H1 (cell line): ENCODE data around the gene CTNND2. TPM values are rescaled to one million over a fixed set of nuclear protein-coding genes. Genes with fewer than 3 reads are reported as not detected.
A peak's percentile ranks its signal among the peaks of the same experiment; 100 is the strongest.

Source experiments
- CTCF ChIA-PET: fragments of 300-600 bp; sonication (Branson Sonifier 250); formaldehyde crosslinking; loops from one replicate; lab custom pipeline; 2021; ENCODE audit not compliant: partially characterized antibody; lab: Charles Lee
- POLR2A ChIA-PET: fragments of 300-600 bp; sonication (Branson Sonifier 250); formaldehyde crosslinking; loops from one replicate; lab custom pipeline; 2021; ENCODE audit warnings: inconsistent platforms; ENCODE audit not compliant: partially characterized antibody; lab: Charles Lee
- DNase-seq, 2 experiments: peaks; one replicate each; pipeline versions ENCODE4 v3.0.0 to v3.0.0-alpha.2; 2010 to 2022; ENCODE audit warnings: low spot score in 2 of 2, low read depth in 1 of 2, mixed read lengths in 1 of 2
- FAIRE-seq: peaks from 2 replicates; lab custom pipeline; 2011; peaks lifted over from hg19 to GRCh38; lab: Jason Lieb, UNC
- H2AFZ ChIP-seq: 2 replicates; pipeline ENCODE4 v1.8.1; 2012; ENCODE audit warnings: low read length, inconsistent platforms
- H2AK5ac ChIP-seq: 2 replicates; pipeline ENCODE4 v1.6.1; 2013; ENCODE audit warnings: low read depth, low read length
- H2BK120ac ChIP-seq: replicated peaks from 2 replicates; pipeline ENCODE3; 2013; ENCODE audit warnings: low read depth, low read length, inconsistent platforms
- H2BK12ac ChIP-seq: 2 replicates; pipeline ENCODE4 v1.6.1; 2013; ENCODE audit warnings: low read depth, low read length
- H2BK15ac ChIP-seq: 2 replicates; pipeline ENCODE4 v1.6.1; 2013; ENCODE audit warnings: low read length
- H2BK20ac ChIP-seq: 2 replicates; pipeline ENCODE4 v1.6.1; 2013; ENCODE audit warnings: low read length
- H2BK5ac ChIP-seq: 2 replicates; pipeline ENCODE4 v1.6.1; 2013; ENCODE audit warnings: low read depth, low read length
- H3K14ac ChIP-seq: 2 replicates; pipeline ENCODE4 v1.6.1; 2013; ENCODE audit warnings: inconsistent platforms; ENCODE audit not compliant: insufficient read length
- H3K18ac ChIP-seq: 2 replicates; pipeline ENCODE4 v1.6.1; 2013; ENCODE audit warnings: low read length; ENCODE audit errors: extremely low read depth
- H3K23ac ChIP-seq: 2 replicates; pipeline ENCODE4 v1.6.1; 2013; ENCODE audit warnings: inconsistent platforms; ENCODE audit not compliant: insufficient read length
- H3K23me2 ChIP-seq: 2 replicates; pipeline ENCODE4 v1.6.1; 2013; ENCODE audit warnings: low read depth, low read length
- H3K27ac ChIP-seq: 2 replicates; pipeline ENCODE4 v1.6.1; 2011; ENCODE audit warnings: low read depth, low read length, inconsistent platforms
- H3K27me3 ChIP-seq, 4 experiments: replicated peaks in 1 of 4; 1 replicate in 1 of 4; 2 replicates in 3 of 4; pipeline versions ENCODE4 v1.6.1 to v1.8.1; 2011 to 2013; ENCODE audit warnings: low read length in 3 of 4, mild to moderate bottlenecking in 3 of 4, inconsistent platforms in 2 of 4, mixed read lengths in 2 of 4, moderate library complexity in 1 of 4; ENCODE audit not compliant: control insufficient read depth in 3 of 4, insufficient read depth in 3 of 4; ENCODE audit errors: extremely low read depth in 1 of 4
- H3K36me3 ChIP-seq, 4 experiments: 2 replicates each; pipeline versions ENCODE4 v1.6.1 to v1.8.1; 2011 to 2013; ENCODE audit warnings: mild to moderate bottlenecking in 4 of 4, low read length in 3 of 4, moderate library complexity in 2 of 4, control low read depth in 1 of 4, inconsistent platforms in 1 of 4; ENCODE audit not compliant: insufficient read depth in 4 of 4, control insufficient read depth in 2 of 4
- H3K4ac ChIP-seq: replicated peaks from 2 replicates; pipeline ENCODE3; 2013; ENCODE audit warnings: low read length, low read depth, mixed read lengths, inconsistent platforms; ENCODE audit not compliant: insufficient read length
- H3K4me1 ChIP-seq, 4 experiments: replicated peaks in 1 of 4; 1 replicate in 1 of 4; 2 replicates in 3 of 4; pipeline versions ENCODE4 v1.6.1 to v1.8.1; 2011 to 2013; ENCODE audit warnings: low read length in 3 of 4, inconsistent platforms in 2 of 4, mixed read lengths in 1 of 4; ENCODE audit not compliant: insufficient read depth in 4 of 4, control insufficient read depth in 3 of 4
- H3K4me2 ChIP-seq, 2 experiments: 2 replicates each; pipeline versions ENCODE4 v1.6.1 to v1.8.1; 2011 to 2013; ENCODE audit warnings: low read depth in 2 of 2, low read length in 2 of 2, control low read depth in 1 of 2, inconsistent platforms in 1 of 2, mild to moderate bottlenecking in 1 of 2; ENCODE audit not compliant: insufficient read depth in 1 of 2
- H3K4me3 ChIP-seq, 4 experiments: fragments of 200-600, 300-600 bp in 1 of 4; sonication (generic), shearing (Covaris generic), sonication (Bioruptor Twin) in 1 of 4; 2 replicates each; pipeline versions ENCODE4 v1.5.1 to v1.8.1; 2011 to 2016; ENCODE audit warnings: low read length in 4 of 4, low read depth in 3 of 4, control low read depth in 2 of 4, inconsistent platforms in 2 of 4, mild to moderate bottlenecking in 2 of 4, mixed read lengths in 1 of 4, moderate library complexity in 1 of 4; ENCODE audit not compliant: insufficient read depth in 2 of 4; ENCODE audit errors: extremely low read depth in 1 of 4
- H3K56ac ChIP-seq: replicated peaks from 2 replicates; pipeline ENCODE3; 2013; ENCODE audit warnings: low read depth, mild to moderate bottlenecking, mixed read lengths, low read length, inconsistent platforms; ENCODE audit not compliant: insufficient read length
- H3K79me1 ChIP-seq: 2 replicates; pipeline ENCODE4 v1.6.1; 2013; ENCODE audit warnings: low read depth, low read length, control low read depth
- H3K79me2 ChIP-seq, 2 experiments: 2 replicates each; pipeline versions ENCODE4 v1.6.1 to v1.8.1; 2012 to 2013; ENCODE audit warnings: low read length in 2 of 2, mild to moderate bottlenecking in 2 of 2, inconsistent platforms in 1 of 2; ENCODE audit not compliant: insufficient read depth in 2 of 2, control insufficient read depth in 1 of 2
- H3K9ac ChIP-seq, 4 experiments: replicated peaks in 1 of 4; 1 replicate in 1 of 4; 2 replicates in 3 of 4; pipeline versions ENCODE4 v1.6.1 to v1.8.1; 2011 to 2013; ENCODE audit warnings: low read depth in 3 of 4, low read length in 3 of 4, control low read depth in 2 of 4, mild to moderate bottlenecking in 2 of 4, moderate library complexity in 2 of 4, inconsistent platforms in 1 of 4; ENCODE audit errors: extremely low read depth in 1 of 4
- H3K9me3 ChIP-seq, 2 experiments: 2 replicates each; pipeline versions ENCODE4 v1.6.1 to v1.8.1; 2012 to 2013; ENCODE audit warnings: mild to moderate bottlenecking in 2 of 2, moderate library complexity in 2 of 2, control low read depth in 1 of 2, inconsistent platforms in 1 of 2, low read depth in 1 of 2, low read length in 1 of 2, mixed read lengths in 1 of 2; ENCODE audit not compliant: insufficient read depth in 2 of 2
- H4K20me1 ChIP-seq, 2 experiments: replicated peaks in 1 of 2; 2 replicates each; pipeline versions ENCODE3 to v1.8.1; 2011 to 2013; ENCODE audit warnings: inconsistent platforms in 2 of 2, low read length in 2 of 2, mild to moderate bottlenecking in 1 of 2; ENCODE audit not compliant: insufficient read depth in 2 of 2, control insufficient read depth in 1 of 2
- H4K5ac ChIP-seq: 2 replicates; pipeline ENCODE4 v1.6.1; 2013; ENCODE audit warnings: low read length, low read depth, mixed read lengths, inconsistent platforms; ENCODE audit not compliant: insufficient read length
- H4K8ac ChIP-seq: 2 replicates; pipeline ENCODE4 v1.8.0; 2013; ENCODE audit warnings: mild to moderate bottlenecking, moderate library complexity, low read length, inconsistent platforms; ENCODE audit not compliant: insufficient read depth; ENCODE audit errors: extremely low read depth
- H4K91ac ChIP-seq: replicated peaks from 2 replicates; pipeline ENCODE3; 2013; ENCODE audit warnings: low read length, mixed read lengths, inconsistent platforms; ENCODE audit not compliant: insufficient read length
- FOSL1 ChIP-seq: IDR thresholded peaks from 2 replicates; pipeline ENCODE4 v1.6.1; 2011; ENCODE audit warnings: mild to moderate bottlenecking, low read depth, low read length, moderate library complexity; ENCODE audit not compliant: insufficient read depth
- POU5F1 ChIP-seq: IDR thresholded peaks from 2 replicates; pipeline ENCODE4 v1.6.1; 2011; ENCODE audit warnings: low read depth, mild to moderate bottlenecking, low read length, moderate library complexity
- RAD21 ChIP-seq, 2 experiments: IDR thresholded peaks in 1 of 2; conservative IDR thresholded peaks in 1 of 2; 2 replicates each; pipeline ENCODE4 v1.6.1; 2011; ENCODE audit warnings: low read depth in 2 of 2, low read length in 2 of 2, improper control_type of control experiment in 1 of 2, inconsistent platforms in 1 of 2, mild to moderate bottlenecking in 1 of 2, moderate library complexity in 1 of 2
- RBBP5 ChIP-seq: IDR thresholded peaks from 2 replicates; pipeline ENCODE4 v1.7.1; 2012; ENCODE audit warnings: low read depth, mild to moderate bottlenecking, inconsistent platforms, low read length, moderate library complexity, borderline replicate concordance
- RNF2 ChIP-seq: fragments of 200-900, 300-1000 bp; sonication (generic); IDR thresholded peaks from 2 replicates; pipeline ENCODE4 v1.7.1; 2016; ENCODE audit warnings: borderline replicate concordance, low read depth, mild to moderate bottlenecking, antibody characterized with exemption, low read length; ENCODE audit not compliant: poor library complexity, severe bottlenecking; ENCODE audit errors: missing control alignments
- TEAD4 ChIP-seq: IDR thresholded peaks from 2 replicates; pipeline ENCODE4 v1.6.1; 2012; ENCODE audit warnings: low read depth, low read length, inconsistent platforms, mixed read lengths
- YY1 ChIP-seq: IDR thresholded peaks from 2 replicates; pipeline ENCODE4 v1.6.1; 2011; ENCODE audit warnings: low read depth, mild to moderate bottlenecking, low read length
- WGBS, 2 experiments: shearing (Covaris generic) in 1 of 2; methylation state at CpG; one replicate each; pipeline versions ENCODE4 v1.1.6 to v1.1.7; 2013 to 2015; ENCODE audit warnings: low lambda C conversion rate in 2 of 2, mixed read lengths in 2 of 2, inconsistent platforms in 1 of 2, low coverage in 1 of 2, missing lambda C conversion rate in 1 of 2; ENCODE audit not compliant: insufficient replicate concordance in 2 of 2, insufficient coverage in 1 of 2, insufficient read length in 1 of 2; ENCODE audit errors: extremely low coverage in 1 of 2, missing lambda C conversion rate in 1 of 2; 5-methylcytosine and 5-hydroxymethylcytosine counted together
- polyA plus RNA-seq, 7 experiments: library from polyadenylated mRNA; depleted of rRNA in 3 of 7; stranded (reverse) in 5 of 7; unstranded in 2 of 7; fragments of >200 nt in 5 of 7; fragments of 200-250 nt in 2 of 7; gene quantifications; 1 replicate in 5 of 7; 2 replicates in 1 of 7; 4 replicates in 1 of 7; pipeline versions ENCODE4 v1.2.1 to v1.2.3, GENCODE V29; 2011 to 2013; ENCODE audit warnings: missing spikeins in 2 of 7, mixed read lengths in 2 of 7
- total RNA-seq: library from RNA; stranded (reverse); fragmentation: NEBNext Ultra II Directional; extraction: Animal tissue kit (Norgen Biotek cat#: 25700); gene quantifications from 2 replicates; pipeline ENCODE4 v1.2.1, GENCODE V29; 2021
- TF ChIP-seq, protein P1 (sequence below), 3 experiments: IDR thresholded peaks; 1 replicate in 2 of 3; 2 replicates in 1 of 3; pipeline versions ENCODE4 v1.5.1 to v1.6.1; 2011; ENCODE audit warnings: low read length in 3 of 3, mild to moderate bottlenecking in 3 of 3, inconsistent platforms in 2 of 3, low read depth in 1 of 3, moderate library complexity in 1 of 3; ENCODE audit not compliant: insufficient read depth in 1 of 3; ENCODE audit errors: control extremely low read depth in 1 of 3

CTNND2 gene
- total and polyA plus RNA-seq, 2 of the 8 experiments (the other 6 are each of a cell fraction or from before 2014, with no cell fraction given): 7.4 to 14.2 TPM

- H3K79me1 ChIP-seq: no peaks in the 10 kb centered on the region
- CTCF ChIA-PET: interaction anchor here (0.7 to 3.0 kb wide), 27 partner anchors 10 to 1897 kb away, joined by 3 to 24 read pairs (median 3); no protein-coding TSS in a partner anchor
- no peak overlapping the region for H2BK15ac ChIP-seq
- TF ChIP-seq TEAD4 (no peak), RAD21 (IDR thresholded peaks at IDR 0.05 in 1 of 2, conservative IDR thresholded peaks at IDR 0.05 in 1 of 2; ENCODE audit: low read depth in 2 of 2, low read length in 2 of 2) (peak; percentile 84 to 88), POU5F1 (no peak), YY1 (0 out of 2 replicates have a peak, but pooled peaks have one; percentile 15), FOSL1 (no peak), RNF2 (no peak), RBBP5 (no peak)
- TF ChIP-seq, protein P1, sequence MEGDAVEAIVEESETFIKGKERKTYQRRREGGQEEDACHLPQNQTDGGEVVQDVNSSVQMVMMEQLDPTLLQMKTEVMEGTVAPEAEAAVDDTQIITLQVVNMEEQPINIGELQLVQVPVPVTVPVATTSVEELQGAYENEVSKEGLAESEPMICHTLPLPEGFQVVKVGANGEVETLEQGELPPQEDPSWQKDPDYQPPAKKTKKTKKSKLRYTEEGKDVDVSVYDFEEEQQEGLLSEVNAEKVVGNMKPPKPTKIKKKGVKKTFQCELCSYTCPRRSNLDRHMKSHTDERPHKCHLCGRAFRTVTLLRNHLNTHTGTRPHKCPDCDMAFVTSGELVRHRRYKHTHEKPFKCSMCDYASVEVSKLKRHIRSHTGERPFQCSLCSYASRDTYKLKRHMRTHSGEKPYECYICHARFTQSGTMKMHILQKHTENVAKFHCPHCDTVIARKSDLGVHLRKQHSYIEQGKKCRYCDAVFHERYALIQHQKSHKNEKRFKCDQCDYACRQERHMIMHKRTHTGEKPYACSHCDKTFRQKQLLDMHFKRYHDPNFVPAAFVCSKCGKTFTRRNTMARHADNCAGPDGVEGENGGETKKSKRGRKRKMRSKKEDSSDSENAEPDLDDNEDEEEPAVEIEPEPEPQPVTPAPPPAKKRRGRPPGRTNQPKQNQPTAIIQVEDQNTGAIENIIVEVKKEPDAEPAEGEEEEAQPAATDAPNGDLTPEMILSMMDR (IDR thresholded peaks at IDR 0.05; ENCODE audit: control extremely low read depth in 1 of 3, insufficient read depth in 1 of 3, low read depth in 1 of 3, low read length in 3 of 3): peak in 2 of 3 experiments; percentile 71 to 82; a peak in 3 of 4 replicates
Measured at GRCh38 chr5:11719888-11720481, 184.3 kb downstream of the CTNND2 start.

More at GRCh38 chr5:11719888-11720481, 184.3 kb downstream of the CTNND2 start:
- no peak overlapping the region for H3K4me3 ChIP-seq
- no peak overlapping the region for H3K9ac ChIP-seq
- H2BK12ac ChIP-seq: no peak overlapping the region
- no peaks in the 10 kb centered on the region; the same call in 1 of the 2 replicates for H3K23me2 ChIP-seq
- no peak overlapping the region for H2AFZ ChIP-seq
- no peak overlapping the region for H3K23ac ChIP-seq
- H2BK20ac ChIP-seq: no peak overlapping the region
- no peak overlapping the region for H3K27ac ChIP-seq
- no peaks in the 10 kb centered on the region for H3K36me3 ChIP-seq
- no peak overlapping the region for H2BK120ac ChIP-seq
- no peaks in the 10 kb centered on the region for H3K9me3 ChIP-seq
- H2BK5ac ChIP-seq: no peak overlapping the region
- WGBS, 2 experiments: 48% methylated on average over 5 of the region's 5 CpGs; no CpG with 5 or more reads in 1 of the 2 experiments
- no peak overlapping the region for H4K5ac ChIP-seq
- no peaks in the 10 kb centered on the region for H4K20me1 ChIP-seq
- no peak overlapping the region for H3K4me2 ChIP-seq
- DNase-seq: peak in 1 of 2 experiments; percentile 73
- no peak overlapping the region for H3K14ac ChIP-seq
- H3K18ac ChIP-seq: no peak overlapping the region
- no peak overlapping the region for H3K4ac ChIP-seq
- H3K4me1 ChIP-seq: no peaks in the 10 kb centered on the region
- FAIRE-seq: peak; percentile 85
- no peak overlapping the region for H4K91ac ChIP-seq
- H3K56ac ChIP-seq: no peak overlapping the region
- POLR2A ChIA-PET: no interaction called here
- no peaks in the 10 kb centered on the region for H3K79me2 ChIP-seq
- H4K8ac ChIP-seq: no peak overlapping the region
- H3K27me3 ChIP-seq: no peaks in the 10 kb centered on the region
- no peak overlapping the region for H2AK5ac ChIP-seq
